SH-SY5Y (cell line): ENCODE results near the gene CYP2R1.

Source experiments
- GATA2 ChIP-seq: IDR thresholded peaks from 2 replicates; pipeline ENCODE4 v1.6.1; 2011; ENCODE audit warnings: mild to moderate bottlenecking, low read depth, low read length
- GATA3 ChIP-seq: IDR thresholded peaks from 2 replicates; pipeline ENCODE4 v1.6.1; 2011; ENCODE audit warnings: low read depth, mild to moderate bottlenecking, low read length, moderate library complexity

- TF ChIP-seq GATA2 (no peak), GATA3 (no peak)
Measured at GRCh38 chr11:14882196-14882595, 9.8 kb downstream of the CYP2R1 start.
